ENCODE measurements around the gene TSPAN5.

The TSPAN5 gene

GRCh38 chr4:98599617-98600205, 58.7 kb downstream of the TSPAN5 start:
- no peak for TF ChIP-seq GATA1 (IDR thresholded peaks at IDR 0.05; ENCODE audit: low read depth, low read length)
- DNase-seq, result no peak

- TF ChIP-seq POLR2A (IDR thresholded peaks at IDR 0.05; ENCODE audit: low read length) (no peak), GATA1 (IDR thresholded peaks at IDR 0.05; ENCODE audit: low read depth, low read length) (no peak)
- DNase-seq, result no peak
These were observed 71.5 kb downstream of the TSPAN5 start for GRCh38 chr4:98586962-98587354.

- TF ChIP-seq GATA1 (IDR thresholded peaks at IDR 0.05; ENCODE audit: low read depth, low read length) (no peak), POLR2A (IDR thresholded peaks at IDR 0.05; ENCODE audit: low read length) (no peak)
- DNase-seq, result no peak
These were observed 72.0 kb downstream of the TSPAN5 start for GRCh38 chr4:98586291-98586961.

- no peak for DNase-seq
- TF ChIP-seq POLR2A (IDR thresholded peaks at IDR 0.05; ENCODE audit: low read length), result no peak
- no peak for TF ChIP-seq GATA1 (IDR thresholded peaks at IDR 0.05; ENCODE audit: low read depth, low read length)
These were observed 72.8 kb downstream of the TSPAN5 start for GRCh38 chr4:98585596-98585995.

GRCh38 chr4:98584265-98584664, 74.1 kb downstream of the TSPAN5 start:
- no peak for TF ChIP-seq GATA1 (IDR thresholded peaks at IDR 0.05; ENCODE audit: low read depth, low read length)
- TF ChIP-seq POLR2A (IDR thresholded peaks at IDR 0.05; ENCODE audit: low read length), result no peak
- no peak for DNase-seq

- TF ChIP-seq GATA1 (IDR thresholded peaks at IDR 0.05; ENCODE audit: low read depth, low read length) (no peak), POLR2A (IDR thresholded peaks at IDR 0.05; ENCODE audit: low read length) (no peak)
- no peak for DNase-seq
These were observed 75.1 kb downstream of the TSPAN5 start for GRCh38 chr4:98583265-98583664.

- TF ChIP-seq GATA1 (IDR thresholded peaks at IDR 0.05; ENCODE audit: low read depth, low read length), result no peak
- TF ChIP-seq POLR2A (IDR thresholded peaks at IDR 0.05; ENCODE audit: low read length), result no peak
- no peak for DNase-seq
These were observed 77.3 kb downstream of the TSPAN5 start for GRCh38 chr4:98581126-98581525.

GRCh38 chr4:98577956-98578355, 80.5 kb downstream of the TSPAN5 start:
- DNase-seq, result no peak
- TF ChIP-seq POLR2A (IDR thresholded peaks at IDR 0.05; ENCODE audit: low read length) (no peak), GATA1 (IDR thresholded peaks at IDR 0.05; ENCODE audit: low read depth, low read length) (no peak)

GRCh38 chr4:98574816-98575215, 83.6 kb downstream of the TSPAN5 start:
- no peak for DNase-seq
- TF ChIP-seq POLR2A (IDR thresholded peaks at IDR 0.05; ENCODE audit: low read length) (no peak), GATA1 (IDR thresholded peaks at IDR 0.05; ENCODE audit: low read depth, low read length) (no peak)

- TF ChIP-seq GATA1 (IDR thresholded peaks at IDR 0.05; ENCODE audit: low read depth, low read length), result no peak
- TF ChIP-seq POLR2A (IDR thresholded peaks at IDR 0.05; ENCODE audit: low read length), result no peak
These were observed 84.6 kb downstream of the TSPAN5 start for GRCh38 chr4:98573791-98574190.

GRCh38 chr4:98572697-98573096, 85.7 kb downstream of the TSPAN5 start:
- TF ChIP-seq POLR2A (IDR thresholded peaks at IDR 0.05; ENCODE audit: low read length), result no peak
- DNase-seq, result no peak

More at GRCh38 chr4:98573791-98574190, 84.6 kb downstream of the TSPAN5 start:
- DNase-seq, result no peak

- no peak for DNase-seq
- TF ChIP-seq POLR2A (IDR thresholded peaks at IDR 0.05; ENCODE audit: low read length) (no peak), GATA1 (IDR thresholded peaks at IDR 0.05; ENCODE audit: low read depth, low read length) (no peak)
These were observed 87.1 kb downstream of the TSPAN5 start for GRCh38 chr4:98571161-98571786.

- TF ChIP-seq POLR2A (IDR thresholded peaks at IDR 0.05; ENCODE audit: low read length) (no peak), GATA1 (IDR thresholded peaks at IDR 0.05; ENCODE audit: low read depth, low read length) (no peak)
- no peak for DNase-seq
These were observed 88.1 kb downstream of the TSPAN5 start for GRCh38 chr4:98570151-98570797.

- no peak for DNase-seq
- TF ChIP-seq POLR2A (IDR thresholded peaks at IDR 0.05; ENCODE audit: low read length) (no peak), GATA1 (IDR thresholded peaks at IDR 0.05; ENCODE audit: low read depth, low read length) (no peak)
These were observed 89.3 kb downstream of the TSPAN5 start for GRCh38 chr4:98568941-98569663.
